Left lung (tissue), 14 donors: ENCODE data around the gene SPDYE2. TPM values are rescaled to one million over a fixed set of nuclear protein-coding genes. Genes with fewer than 3 reads are reported as not detected.
"Not testable (repeated sequence)": the region's sequence is repeated elsewhere in the genome, so short reads cannot be mapped to it uniquely, and the experiment has no call there.

Experiments
- ATAC-seq: fragments of 200-7000 bp; cut with Tn5 transposase; one replicate; pipeline ENCODE4 v1.9.1; 2020; ENCODE audit warnings: moderate library complexity
- DNase-seq, 4 donors: peaks; one replicate each; pipeline ENCODE4 v3.0.0-alpha.2; 2013 to 2020
- H3K27ac ChIP-seq, 2 donors: fragments of 200-600 bp; sonication (generic) in 1 of 2; one replicate each; pipeline versions ENCODE4 v1.5.0 to v1.8.0; 2020 to 2021
- H3K27me3 ChIP-seq, 2 donors: fragments of 200-600 bp; sonication (generic) in 1 of 2; one replicate each; pipeline versions ENCODE4 v1.5.0 to v1.8.0; 2020 to 2021
- H3K36me3 ChIP-seq, 2 donors: fragments of 200-600 bp; sonication (generic) in 1 of 2; one replicate each; pipeline versions ENCODE4 v1.5.0 to v1.8.0; 2020 to 2021
- H3K4me1 ChIP-seq, 2 donors: fragments of 200-600 bp; one replicate each; pipeline ENCODE4 v1.8.0; 2021
- H3K4me3 ChIP-seq, 2 donors: fragments of 200-600 bp; sonication (generic) in 1 of 2; one replicate each; pipeline versions ENCODE4 v1.5.0 to v1.8.0; 2020 to 2021; ENCODE audit warnings: mild to moderate bottlenecking in 1 of 2
- H3K9me3 ChIP-seq, 2 donors: fragments of 200-600 bp; sonication (generic) in 1 of 2; one replicate each; pipeline versions ENCODE4 v1.5.0 to v1.8.0; 2020 to 2021
- intact Hi-C, 2 donors: fragments of 100-400 bp; cut with DNase I; formaldehyde crosslinking; loops; one replicate each; pipeline versions ENCODE4 v1.11.2 to v1.14.2; 2022
- long read RNA-seq, 12 donors: library from polyadenylated mRNA in 2 of 12; unstranded in 2 of 12; transcript quantifications; one replicate each; pipeline ENCODE4 v2.0.0 and lab custom pipeline, GENCODE V29; 2019 to 2026
- polyA plus RNA-seq, 6 donors: library from polyadenylated mRNA; unstranded; fragments of 120-200 nt; gene quantifications; one replicate each; pipeline ENCODE4 v1.2.1, GENCODE V29; 2013; ENCODE audit not compliant: insufficient read length in 6 of 6
- total RNA-seq, 2 donors: library from RNA; stranded (reverse); fragmentation: NEBNext Ultra II Directional; extraction: Animal tissue kit (Norgen Biotek cat#: 25700); gene quantifications; one replicate each; pipeline ENCODE4 v1.2.1, GENCODE V29; 2021
- donor health status: DM: no; HTN: yes; CAD: no.
- donor health status: DM: no; HTN: no; CAD: no.

Gene SPDYE2
- total RNA-seq (not detected), polyA plus RNA-seq (10 to 100 TPM in 3 of 6 donors, 1 to 10 TPM in 3; 6.2 to 15.0 (median 10.4) TPM)
- long read RNA-seq, donor 1, partial matches to known transcripts: 21 of 28 reads
- long read RNA-seq, donor 1, other reads (novel, unspliced or antisense): 7 of 28 reads
- long read RNA-seq, donor 2: 0 reads
- long read RNA-seq, donor 3, partial matches to known transcripts: 50 of 50 reads
- long read RNA-seq, donor 3, other reads (novel, unspliced or antisense): 0 of 50 reads
- long read RNA-seq, donor 4, partial matches to known transcripts: 0 of 2 reads
- long read RNA-seq, donor 4, other reads (novel, unspliced or antisense): 2 of 2 reads
- long read RNA-seq, donor 5: 0 reads
- long read RNA-seq, donor 6, partial matches to known transcripts: 5 of 17 reads
- long read RNA-seq, donor 6, other reads (novel, unspliced or antisense): 12 of 17 reads
- long read RNA-seq, donor 7: 0 reads
- long read RNA-seq, donor 8: 0 reads
- long read RNA-seq, donor 9: 0 reads
- long read RNA-seq, donor 10, partial matches to known transcripts: 0 of 5 reads
- long read RNA-seq, donor 10, other reads (novel, unspliced or antisense): 5 of 5 reads
- long read RNA-seq, donor 11, partial matches to known transcripts: 5 of 5 reads
- long read RNA-seq, donor 11, other reads (novel, unspliced or antisense): 0 of 5 reads
- long read RNA-seq, donor 12, partial matches to known transcripts: 13 of 13 reads
- long read RNA-seq, donor 12, other reads (novel, unspliced or antisense): 0 of 13 reads

- ATAC-seq, H3K9me3 ChIP-seq, H3K36me3 ChIP-seq, DNase-seq, intact Hi-C loops, H3K27me3 ChIP-seq, H3K4me3 ChIP-seq, H3K4me1 ChIP-seq, H3K27ac ChIP-seq: not testable (repeated sequence)
Measured at GRCh38 chr7:102550808-102551422, at the start of gene SPDYE2. SPDYE2 (plus strand) TSS chr7:102551226; CDS start chr7:102553256, 2,030 bp downstream.

DNA sequence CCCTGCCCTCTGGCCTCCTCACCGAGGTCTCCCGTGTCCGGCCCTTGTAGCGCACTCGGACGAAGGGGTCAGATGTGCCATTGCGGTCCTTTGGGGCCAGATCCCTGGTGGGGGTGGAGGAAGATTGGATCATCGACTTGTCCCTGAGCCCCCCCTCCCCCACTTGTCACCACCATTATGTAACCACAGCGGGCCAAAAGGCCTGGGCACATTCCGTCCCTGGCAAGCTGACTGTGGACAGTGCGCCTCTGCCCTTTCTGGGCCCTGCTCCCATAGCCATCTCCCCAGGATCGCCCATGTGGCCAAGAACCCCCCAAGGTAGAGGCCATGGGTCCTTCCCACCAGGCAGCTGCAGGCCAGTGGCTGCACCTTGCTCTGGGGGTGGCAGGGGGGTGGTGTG is 47.9 kb upstream of the SPDYE2 start:
- DNase-seq, H3K27ac ChIP-seq, intact Hi-C loops, H3K4me1 ChIP-seq, ATAC-seq, H3K9me3 ChIP-seq, H3K27me3 ChIP-seq, H3K36me3 ChIP-seq, H3K4me3 ChIP-seq: not testable (repeated sequence)

- peak; percentile 36 for ATAC-seq
- peak in 1 of 4 donors; percentile 56 for DNase-seq
- H3K27me3 ChIP-seq, H3K27ac ChIP-seq, H3K4me1 ChIP-seq, H3K9me3 ChIP-seq, intact Hi-C loops, H3K36me3 ChIP-seq, H3K4me3 ChIP-seq: not testable (repeated sequence)
Measured at GRCh38 chr7:102505298-102506185, 45.5 kb upstream of the SPDYE2 start.

GRCh38 chr7:102507410-102508088 is 43.5 kb upstream of the SPDYE2 start:
- H3K27ac ChIP-seq, H3K4me1 ChIP-seq, ATAC-seq, H3K9me3 ChIP-seq, H3K4me3 ChIP-seq, H3K36me3 ChIP-seq, H3K27me3 ChIP-seq, intact Hi-C loops: not testable (repeated sequence)
- DNase-seq: peak in 2 of 4 donors; percentile 22 to 33

DNA sequence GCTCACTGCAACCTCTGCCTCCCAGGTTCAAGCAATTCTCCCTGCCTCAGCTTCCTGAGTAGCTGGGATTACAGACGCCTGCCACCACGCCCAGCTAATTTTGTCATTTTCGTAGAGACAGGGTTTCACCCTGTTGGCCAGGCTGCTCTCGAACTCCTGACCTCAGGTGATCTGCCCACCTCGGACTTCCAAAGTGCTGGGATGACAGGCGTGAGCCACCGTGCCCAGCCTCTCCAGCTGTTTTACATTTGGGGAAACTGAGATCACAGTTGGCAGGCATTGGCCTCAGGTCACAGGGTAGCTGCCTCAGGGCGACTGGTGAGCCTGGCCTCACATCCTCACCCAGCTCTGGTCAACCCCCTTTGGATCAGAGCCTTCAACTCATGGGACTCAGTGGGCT is 40.5 kb upstream of the SPDYE2 start:
- H3K4me1 ChIP-seq, H3K36me3 ChIP-seq, H3K9me3 ChIP-seq, H3K27me3 ChIP-seq, H3K4me3 ChIP-seq, intact Hi-C loops, ATAC-seq, H3K27ac ChIP-seq: not testable (repeated sequence)
- DNase-seq: peak in 2 of 4 donors; percentile 15 to 35

GRCh38 chr7:102511860-102512522 is 39.0 kb upstream of the SPDYE2 start:
- H3K4me3 ChIP-seq, H3K36me3 ChIP-seq, H3K27me3 ChIP-seq, H3K4me1 ChIP-seq, intact Hi-C loops, H3K27ac ChIP-seq, H3K9me3 ChIP-seq, DNase-seq: not testable (repeated sequence)
- ATAC-seq: peak; percentile 55

DNA sequence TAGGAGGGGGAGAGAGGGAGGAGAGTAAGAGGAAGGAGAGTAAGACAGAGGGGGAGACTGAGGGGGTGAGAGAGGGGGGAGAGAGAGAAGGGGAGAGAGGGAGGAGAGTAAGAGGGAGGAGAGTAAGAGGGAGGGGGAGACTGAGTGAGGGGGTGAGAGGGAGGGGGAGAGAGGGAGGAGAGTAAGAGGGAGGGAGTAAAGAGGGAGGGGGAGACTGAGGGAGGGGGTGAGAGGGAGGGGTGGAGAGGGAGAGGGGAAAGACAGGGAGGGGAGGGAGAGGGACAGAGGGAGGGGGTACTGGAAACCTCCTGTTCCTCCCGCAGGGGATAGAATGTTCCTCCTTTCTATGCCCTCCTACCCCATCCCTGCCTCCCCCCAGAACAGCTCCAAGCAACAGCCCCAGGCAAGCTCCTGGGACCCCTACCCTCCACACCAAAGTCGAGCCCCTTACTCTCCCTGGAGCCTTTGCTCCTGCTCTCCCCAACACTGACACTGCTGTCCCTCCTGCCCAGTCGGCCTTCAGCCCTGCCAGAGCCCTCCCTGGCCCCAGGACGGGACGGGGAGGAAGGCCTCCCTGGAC is 38.3 kb upstream of the SPDYE2 start:
- intact Hi-C loops, H3K4me1 ChIP-seq, H3K27me3 ChIP-seq, H3K36me3 ChIP-seq, H3K9me3 ChIP-seq: not testable (repeated sequence)
- ATAC-seq (peak; percentile 1), DNase-seq (peak; percentile 40 to 92 (median 70))
- Histone ChIP-seq H3K27ac (peak overlapping the region; percentile 47 to 75), H3K4me3 (peak overlapping the region in 1 of 2 donors; percentile 28)

GRCh38 chr7:102514881-102515721 is 35.9 kb upstream of the SPDYE2 start:
- DNase-seq, intact Hi-C loops, H3K4me3 ChIP-seq, H3K27ac ChIP-seq, H3K9me3 ChIP-seq, H3K4me1 ChIP-seq, H3K27me3 ChIP-seq, H3K36me3 ChIP-seq: not testable (repeated sequence)
- peak; percentile 46 for ATAC-seq

GRCh38 chr7:102515889-102516288 is 35.1 kb upstream of the SPDYE2 start:
- H3K4me3 ChIP-seq, DNase-seq, H3K36me3 ChIP-seq, H3K27ac ChIP-seq, ATAC-seq, H3K4me1 ChIP-seq, H3K9me3 ChIP-seq, H3K27me3 ChIP-seq, intact Hi-C loops: not testable (repeated sequence)

GRCh38 chr7:102516951-102517350 is 34.1 kb upstream of the SPDYE2 start:
- H3K9me3 ChIP-seq, H3K4me1 ChIP-seq, intact Hi-C loops, H3K27ac ChIP-seq, DNase-seq, H3K36me3 ChIP-seq, H3K4me3 ChIP-seq, H3K27me3 ChIP-seq: not testable (repeated sequence)
- peak; percentile 9 for ATAC-seq
